NT2/D1 (cell line): ENCODE results near the gene GRWD1.

Experiments
- DNase-seq: peaks from one replicate; pipeline ENCODE4 v3.0.0-alpha.2; 2011; ENCODE audit warnings: low read depth, low spot score
- H3K27me3 ChIP-seq: 2 replicates; pipeline ENCODE4 v1.6.0; 2011; ENCODE audit warnings: mild to moderate bottlenecking; ENCODE audit not compliant: insufficient read length, insufficient read depth
- H3K36me3 ChIP-seq: 2 replicates; pipeline ENCODE4 v1.6.1; 2011; ENCODE audit warnings: mild to moderate bottlenecking, low read length, mixed read lengths; ENCODE audit not compliant: insufficient read depth, insufficient read length
- H3K4me1 ChIP-seq: 2 replicates; pipeline ENCODE4 v1.5.1; 2011; ENCODE audit not compliant: insufficient read depth, insufficient read length
- H3K4me3 ChIP-seq: 2 replicates; pipeline ENCODE4 v1.5.1; 2011; ENCODE audit warnings: low read depth; ENCODE audit not compliant: insufficient read length
- H3K9ac ChIP-seq: 2 replicates; pipeline ENCODE4 v1.6.0; 2011; ENCODE audit warnings: low read depth; ENCODE audit not compliant: insufficient read length
- H3K9me3 ChIP-seq: 2 replicates; pipeline ENCODE4 v1.5.1; 2011; ENCODE audit warnings: mild to moderate bottlenecking, low read length; ENCODE audit not compliant: insufficient read depth
- SUZ12 ChIP-seq: IDR thresholded peaks from 2 replicates; pipeline ENCODE4 v1.6.1; 2011; ENCODE audit not compliant: insufficient read length, insufficient read depth; ENCODE audit errors: extremely low read depth
- YY1 ChIP-seq: IDR thresholded peaks from 2 replicates; pipeline ENCODE4 v1.6.1; 2011; ENCODE audit not compliant: insufficient read length, insufficient read depth
- ZNF274 ChIP-seq: IDR thresholded peaks from 2 replicates; pipeline ENCODE4 v1.6.1; 2011; ENCODE audit warnings: mild to moderate bottlenecking, low read depth, low read length

The GRWD1 gene

GRCh38 chr19:48478339-48479256, 32.8 kb downstream of the GRWD1 start:
- Histone ChIP-seq H3K4me3 (no peak overlapping the region), H3K36me3 (peaks cover 76% of the 10 kb centered on the region), H3K9me3 (no peaks in the 10 kb centered on the region), H3K9ac (no peak overlapping the region), H3K4me1 (peaks cover 5% of the 10 kb centered on the region), H3K27me3 (no peaks in the 10 kb centered on the region)
- no peak for TF ChIP-seq SUZ12
- no peak for TF ChIP-seq YY1
- no peak for TF ChIP-seq ZNF274
- DNase-seq = no peak

- Histone ChIP-seq H3K9me3 (no peaks in the 10 kb centered on the region), H3K4me1 (peaks cover 2% of the 10 kb centered on the region), H3K4me3 (no peak overlapping the region), H3K27me3 (no peaks in the 10 kb centered on the region), H3K9ac (no peak overlapping the region), H3K36me3 (peaks cover 67% of the 10 kb centered on the region)
- TF ChIP-seq ZNF274 (no peak), SUZ12 (no peak), YY1 (no peak)
- DNase-seq = no peak
These were observed 33.9 kb downstream of the GRWD1 start for GRCh38 chr19:48479686-48480085.

- Histone ChIP-seq H3K9me3 (no peaks in the 10 kb centered on the region), H3K36me3 (peaks cover 63% of the 10 kb centered on the region), H3K4me3 (no peak overlapping the region), H3K4me1 (peaks cover 2% of the 10 kb centered on the region), H3K9ac (no peak overlapping the region), H3K27me3 (no peaks in the 10 kb centered on the region)
- DNase-seq = no peak
- TF ChIP-seq ZNF274 (no peak), YY1 (no peak), SUZ12 (no peak)
These were observed 34.4 kb downstream of the GRWD1 start for GRCh38 chr19:48480183-48480557.

- DNase-seq = no peak
- no peak overlapping the region for H3K9ac ChIP-seq
- no peaks in the 10 kb centered on the region for H3K9me3 ChIP-seq
- H3K27me3 ChIP-seq = no peaks in the 10 kb centered on the region
- H3K36me3 ChIP-seq = peaks cover 56% of the 10 kb centered on the region
- TF ChIP-seq SUZ12 (no peak), ZNF274 (no peak), YY1 (no peak)
- H3K4me3 ChIP-seq = no peak overlapping the region
- H3K4me1 ChIP-seq = peaks cover 2% of the 10 kb centered on the region
These were observed 35.0 kb downstream of the GRWD1 start for GRCh38 chr19:48480558-48481500.

- H3K36me3 ChIP-seq = peaks cover 45% of the 10 kb centered on the region
- H3K4me3 ChIP-seq = no peak overlapping the region
- H3K9me3 ChIP-seq = no peaks in the 10 kb centered on the region
- TF ChIP-seq ZNF274 (no peak), YY1 (no peak), SUZ12 (no peak)
- no peak for DNase-seq
- no peaks in the 10 kb centered on the region for H3K27me3 ChIP-seq
- H3K9ac ChIP-seq = no peak overlapping the region
- peaks cover 2% of the 10 kb centered on the region for H3K4me1 ChIP-seq
These were observed 36.3 kb downstream of the GRWD1 start for GRCh38 chr19:48481846-48482639.

GRCh38 chr19:48483301-48483700, 37.5 kb downstream of the GRWD1 start:
- DNase-seq = no peak
- H3K4me3 ChIP-seq = no peak overlapping the region
- H3K27me3 ChIP-seq = peaks cover 6% of the 10 kb centered on the region
- TF ChIP-seq SUZ12 = no peak
- no peak for TF ChIP-seq YY1
- TF ChIP-seq ZNF274 = no peak
- peaks cover 5% of the 10 kb centered on the region for H3K4me1 ChIP-seq
- H3K36me3 ChIP-seq = peaks cover 32% of the 10 kb centered on the region
- H3K9ac ChIP-seq = no peak overlapping the region
- no peaks in the 10 kb centered on the region for H3K9me3 ChIP-seq
